GM10266 (cell line): ENCODE measurements around the gene ATP6V1B1.

Source experiments
- DNase-seq: peaks from one replicate; pipeline ENCODE4 v3.0.0; 2012; ENCODE audit errors: extremely low spot score
- TF ChIP-seq, protein P1 (sequence below): IDR thresholded peaks from 2 replicates; pipeline ENCODE4 v1.5.1; 2012; ENCODE audit warnings: mild to moderate bottlenecking, low read depth; ENCODE audit not compliant: control insufficient read depth, insufficient read depth; ENCODE audit errors: missing control alignments

ATP6V1B1 gene

DNA sequence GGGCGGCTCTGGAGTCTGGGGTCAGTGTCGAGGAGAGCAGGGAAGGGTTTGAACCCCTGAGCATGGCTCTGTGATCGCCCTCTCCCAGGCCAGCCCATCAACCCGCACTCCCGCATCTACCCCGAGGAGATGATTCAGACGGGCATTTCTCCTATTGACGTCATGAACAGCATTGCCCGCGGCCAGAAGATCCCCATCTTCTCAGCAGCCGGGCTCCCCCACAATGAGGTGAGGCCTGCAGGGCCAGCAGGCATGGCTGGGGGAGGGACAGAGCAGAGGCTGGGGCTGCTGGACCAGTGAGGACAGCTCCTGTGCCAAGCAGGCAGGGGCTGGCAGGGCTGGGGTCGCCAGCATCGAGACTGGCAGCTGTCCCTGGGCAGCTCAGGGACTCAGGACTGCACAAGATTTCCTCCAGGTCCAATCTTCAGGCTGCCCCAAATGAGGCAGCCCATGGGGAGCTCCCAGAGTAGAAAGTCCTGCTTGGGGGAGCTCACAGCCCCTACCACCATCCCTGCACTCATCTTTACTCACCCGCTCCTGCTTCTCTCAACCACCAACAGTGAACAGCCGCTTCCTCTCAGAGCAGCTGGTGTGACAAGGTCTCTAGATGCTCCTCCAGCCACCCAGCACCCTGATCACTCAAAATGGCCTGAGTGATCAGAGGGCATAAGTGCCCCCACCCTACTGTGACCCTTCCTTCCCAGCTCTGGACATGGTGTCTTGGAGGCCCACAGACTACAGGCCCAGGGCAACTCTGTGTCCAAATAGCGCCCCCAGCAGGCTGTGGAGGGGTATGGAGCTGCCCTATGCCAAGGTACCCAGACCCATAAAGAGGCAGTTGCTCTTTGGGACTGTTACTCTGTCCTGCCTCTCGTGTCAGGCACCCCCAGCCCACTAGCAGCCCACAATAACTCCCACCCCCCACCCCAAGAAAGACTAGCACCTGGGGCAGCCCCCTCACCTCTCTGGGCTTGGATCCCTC lies 24.4 kb downstream of the ATP6V1B1 start:
- DNase-seq, result no peak
- TF ChIP-seq, protein P1, sequence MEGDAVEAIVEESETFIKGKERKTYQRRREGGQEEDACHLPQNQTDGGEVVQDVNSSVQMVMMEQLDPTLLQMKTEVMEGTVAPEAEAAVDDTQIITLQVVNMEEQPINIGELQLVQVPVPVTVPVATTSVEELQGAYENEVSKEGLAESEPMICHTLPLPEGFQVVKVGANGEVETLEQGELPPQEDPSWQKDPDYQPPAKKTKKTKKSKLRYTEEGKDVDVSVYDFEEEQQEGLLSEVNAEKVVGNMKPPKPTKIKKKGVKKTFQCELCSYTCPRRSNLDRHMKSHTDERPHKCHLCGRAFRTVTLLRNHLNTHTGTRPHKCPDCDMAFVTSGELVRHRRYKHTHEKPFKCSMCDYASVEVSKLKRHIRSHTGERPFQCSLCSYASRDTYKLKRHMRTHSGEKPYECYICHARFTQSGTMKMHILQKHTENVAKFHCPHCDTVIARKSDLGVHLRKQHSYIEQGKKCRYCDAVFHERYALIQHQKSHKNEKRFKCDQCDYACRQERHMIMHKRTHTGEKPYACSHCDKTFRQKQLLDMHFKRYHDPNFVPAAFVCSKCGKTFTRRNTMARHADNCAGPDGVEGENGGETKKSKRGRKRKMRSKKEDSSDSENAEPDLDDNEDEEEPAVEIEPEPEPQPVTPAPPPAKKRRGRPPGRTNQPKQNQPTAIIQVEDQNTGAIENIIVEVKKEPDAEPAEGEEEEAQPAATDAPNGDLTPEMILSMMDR, result no peak

DNA sequence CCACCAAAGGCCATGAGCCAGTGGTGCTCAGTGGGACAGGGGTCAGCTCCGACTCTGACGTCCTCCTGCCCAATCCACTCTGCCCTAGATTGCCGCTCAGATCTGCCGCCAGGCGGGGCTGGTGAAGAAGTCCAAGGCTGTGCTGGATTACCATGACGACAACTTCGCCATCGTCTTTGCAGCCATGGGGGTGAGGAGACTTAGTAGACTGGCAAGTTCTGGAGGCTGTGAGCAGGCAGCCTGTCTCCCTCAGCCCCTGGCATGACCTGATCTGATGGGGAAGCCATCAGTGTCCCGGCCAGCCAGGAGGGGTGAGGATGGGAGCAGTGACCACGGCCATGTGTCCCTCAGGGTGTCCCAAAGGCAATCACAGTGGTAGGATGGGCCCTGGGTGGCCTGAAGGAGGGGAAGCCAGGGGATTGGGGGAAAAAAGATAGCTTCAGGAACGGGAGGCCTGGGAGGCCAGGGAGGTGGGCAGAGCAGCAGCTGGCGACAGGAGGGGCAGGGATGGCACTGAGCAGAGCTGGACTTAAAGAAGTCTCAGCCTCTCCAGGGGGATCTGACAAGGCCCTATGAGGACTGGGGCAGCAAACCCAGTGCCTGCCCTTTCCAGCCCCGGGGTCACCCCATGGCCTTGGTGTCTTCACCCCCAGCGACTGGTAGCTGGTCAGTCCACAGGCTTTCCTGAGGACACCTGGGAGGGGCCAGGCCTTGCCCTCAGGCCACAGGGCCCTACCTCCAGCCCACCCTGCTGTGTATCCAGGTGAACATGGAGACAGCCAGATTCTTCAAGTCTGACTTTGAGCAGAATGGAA lies 25.3 kb downstream of the ATP6V1B1 start:
- DNase-seq, result no peak
- TF ChIP-seq, protein P1, result no peak

DNA sequence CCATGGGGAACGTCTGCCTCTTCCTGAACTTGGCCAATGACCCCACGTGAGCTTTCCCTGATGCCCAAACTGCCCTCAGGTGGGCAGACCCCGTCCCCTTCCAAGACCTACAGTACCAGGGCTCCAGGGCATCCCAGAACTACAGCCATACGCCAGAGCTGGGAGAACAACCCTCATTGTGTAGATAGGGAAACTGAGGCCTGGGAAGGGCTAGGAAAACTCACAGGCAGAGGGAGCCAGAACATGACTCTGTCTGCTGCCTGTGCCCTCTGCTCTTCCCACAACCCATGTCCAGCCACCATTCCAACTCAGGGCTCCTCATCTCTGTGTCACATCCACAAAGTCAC lies 25.9 kb downstream of the ATP6V1B1 start:
- DNase-seq, result no peak
- TF ChIP-seq, protein P1, result no peak

DNA sequence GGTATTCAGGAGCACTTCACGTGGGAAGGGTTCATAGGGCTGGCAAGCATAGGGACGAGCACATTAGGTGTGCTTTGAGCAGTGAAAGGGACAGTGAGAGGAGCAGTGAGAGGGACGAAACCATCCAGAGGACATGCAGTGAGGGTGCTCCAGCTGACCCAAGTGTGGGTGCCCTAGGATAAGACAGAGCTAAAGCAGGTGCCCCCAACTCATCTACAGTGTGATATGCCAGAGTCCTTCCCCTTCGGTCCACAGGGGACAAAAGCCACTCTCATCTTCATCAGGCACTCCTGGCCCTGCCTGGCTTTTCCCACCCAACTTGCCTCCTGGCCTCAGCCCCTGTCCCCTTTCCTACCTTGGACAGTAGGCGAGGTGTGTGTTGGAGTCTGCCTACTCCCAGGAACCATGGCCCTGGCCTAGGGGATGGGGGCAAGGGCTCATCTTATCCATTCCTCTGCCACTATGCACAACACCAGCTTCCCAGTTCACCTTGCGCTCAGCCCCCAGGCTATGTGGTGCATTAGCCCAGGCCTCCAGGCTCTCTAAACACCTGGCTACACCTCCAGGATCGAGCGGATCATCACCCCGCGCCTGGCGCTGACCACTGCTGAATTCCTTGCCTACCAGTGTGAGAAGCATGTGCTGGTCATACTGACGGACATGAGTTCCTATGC lies 26.6 kb downstream of the ATP6V1B1 start:
- no peak for DNase-seq
- TF ChIP-seq, protein P1, result no peak

DNA sequence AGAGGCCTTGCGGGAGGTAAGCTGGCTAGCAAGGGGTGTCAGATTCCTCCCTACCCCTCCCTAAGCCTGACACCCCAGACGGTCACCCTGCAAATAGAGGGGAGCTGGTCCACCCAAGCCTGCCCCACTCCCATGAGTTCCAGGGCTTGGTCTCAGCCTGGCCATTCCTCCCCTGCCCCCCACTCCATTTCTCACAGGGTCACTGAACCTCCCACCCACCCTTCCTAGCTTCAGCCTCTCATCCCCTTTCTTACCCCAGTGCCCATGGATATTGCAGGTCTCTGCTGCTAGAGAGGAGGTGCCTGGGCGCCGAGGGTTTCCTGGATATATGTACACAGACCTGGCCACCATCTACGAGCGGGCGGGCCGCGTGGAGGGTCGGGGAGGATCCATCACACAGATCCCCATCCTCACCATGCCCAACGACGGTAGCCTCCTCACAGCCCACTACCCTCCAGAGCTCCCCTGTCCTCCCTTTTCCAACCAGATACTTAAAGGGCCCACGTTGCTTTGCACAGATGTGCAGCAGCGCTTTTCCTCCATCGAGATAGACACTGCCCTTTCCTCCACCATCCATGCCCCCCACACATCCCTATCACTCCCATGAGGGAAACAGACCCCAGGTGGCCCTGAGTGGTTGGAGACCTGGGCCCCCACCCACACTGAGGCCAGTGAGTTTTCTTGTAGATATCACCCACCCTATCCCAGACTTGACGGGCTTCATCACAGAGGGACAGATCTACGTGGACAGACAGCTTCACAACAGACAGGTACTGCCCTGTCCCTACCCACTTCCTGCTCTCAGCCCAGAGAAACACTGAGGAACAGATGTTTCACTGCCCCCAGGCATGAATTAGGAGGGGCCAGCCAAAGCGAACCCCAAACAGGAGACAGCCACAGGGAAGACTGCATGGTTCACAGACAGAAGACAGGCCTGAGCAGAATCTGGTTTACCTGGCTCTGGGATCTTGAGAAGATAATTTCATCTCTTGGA lies 27.5 kb downstream of the ATP6V1B1 start:
- no peak for DNase-seq
- TF ChIP-seq, protein P1, result no peak

DNA sequence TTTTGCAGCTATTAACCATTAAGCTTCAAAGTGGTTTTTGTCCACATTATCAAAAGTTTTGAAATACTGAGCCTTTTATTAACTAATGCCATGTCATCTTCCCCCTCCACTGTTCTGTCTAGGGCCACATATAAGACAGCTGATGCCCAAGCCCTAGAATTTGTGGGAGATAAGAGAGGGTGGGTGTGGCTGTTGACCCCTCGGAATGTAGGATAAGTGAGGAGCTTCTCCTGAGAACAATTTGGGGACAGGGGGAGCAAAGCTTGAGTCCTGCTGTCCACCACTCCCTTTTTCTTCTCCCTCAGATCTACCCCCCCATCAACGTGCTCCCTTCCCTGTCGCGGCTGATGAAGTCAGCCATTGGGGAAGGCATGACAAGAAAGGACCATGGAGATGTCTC lies 28.4 kb downstream of the ATP6V1B1 start:
- TF ChIP-seq, protein P1, result no peak
- DNase-seq, result no peak
